ENCODE results near the gene ERICH3.
"Not testable (repeated sequence)": the region's sequence is repeated elsewhere in the genome, so short reads cannot be mapped to it uniquely, and the experiment has no call there.

The ERICH3 gene

DNA sequence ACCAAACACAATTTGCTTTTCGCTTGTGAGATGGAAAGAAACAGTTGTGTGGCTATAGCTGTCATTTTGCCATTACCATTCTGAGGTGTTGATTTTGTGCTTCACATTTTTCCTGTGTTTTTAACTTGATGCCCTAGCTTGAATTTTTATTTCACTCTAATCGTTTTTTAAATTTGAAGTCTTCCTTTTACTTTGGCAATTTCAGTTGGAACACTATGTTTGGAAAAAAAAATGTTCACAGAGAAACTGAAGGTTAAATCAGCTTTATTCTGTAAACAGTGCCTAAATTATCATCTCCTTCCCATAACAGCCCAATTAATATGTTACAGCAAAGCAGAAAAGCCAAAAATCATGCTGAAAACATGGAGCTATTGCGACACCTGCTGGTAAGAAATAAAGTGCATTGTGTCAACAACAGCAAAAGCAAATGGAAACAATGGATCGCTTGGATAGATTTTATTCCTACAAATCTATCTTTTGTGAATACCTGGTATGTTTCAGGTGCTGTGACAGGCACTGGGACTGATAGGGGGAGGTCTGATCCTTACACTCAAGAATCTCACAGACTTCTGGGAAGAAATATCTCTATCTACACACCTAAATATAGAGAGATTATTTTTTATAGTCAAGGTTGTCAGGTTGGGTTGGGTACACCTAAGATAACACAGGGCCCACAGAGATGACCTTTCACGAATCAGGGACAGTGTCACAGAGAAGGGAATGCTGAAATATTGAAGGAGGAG lies 16.2 kb upstream of the ERICH3 start:
- H3K4me3 Mint-ChIP-seq: no peak overlapping the region
- H3K27me3 Mint-ChIP-seq: peaks cover 22% of the 10 kb centered on the region
- ATAC-seq (no peak), DNase-seq (peak; percentile 22 to 42)
- H3K9me3 Mint-ChIP-seq: no peaks in the 10 kb centered on the region
- peak overlapping the region in 1 of 2 donors; percentile 66 for H3K27ac Mint-ChIP-seq
- no peaks in the 10 kb centered on the region for H3K4me1 Mint-ChIP-seq

GRCh38 chr1:74686928-74687327 lies 13.3 kb upstream of the ERICH3 start:
- no peak overlapping the region for H3K27ac Mint-ChIP-seq
- no peaks in the 10 kb centered on the region for H3K9me3 Mint-ChIP-seq
- H3K4me1 Mint-ChIP-seq: no peaks in the 10 kb centered on the region
- no peak for ATAC-seq
- no peak for DNase-seq
- no peak overlapping the region for H3K4me3 Mint-ChIP-seq
- peaks cover 22% of the 10 kb centered on the region for H3K27me3 Mint-ChIP-seq

DNA sequence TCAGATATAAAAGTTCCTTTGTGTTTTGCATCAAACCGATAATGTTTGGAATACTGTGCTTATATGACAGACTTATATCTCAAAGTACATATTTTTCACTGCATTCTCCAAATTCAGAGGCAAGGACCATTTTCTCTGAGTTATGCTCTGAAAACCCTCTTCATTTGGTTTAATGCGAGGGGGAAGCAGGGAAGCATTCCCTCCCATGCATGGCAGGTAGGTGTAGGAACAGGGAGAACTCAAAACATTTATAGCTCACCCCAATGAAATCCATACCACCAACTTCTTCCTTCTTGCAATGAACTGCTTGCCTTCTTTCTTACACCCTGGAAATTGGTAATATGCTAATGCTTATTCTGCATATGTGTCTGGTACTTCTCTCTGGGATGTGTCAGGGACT lies 10.7 kb upstream of the ERICH3 start:
- H3K27ac Mint-ChIP-seq: no peak overlapping the region
- no peak overlapping the region for H3K4me3 Mint-ChIP-seq

DNA sequence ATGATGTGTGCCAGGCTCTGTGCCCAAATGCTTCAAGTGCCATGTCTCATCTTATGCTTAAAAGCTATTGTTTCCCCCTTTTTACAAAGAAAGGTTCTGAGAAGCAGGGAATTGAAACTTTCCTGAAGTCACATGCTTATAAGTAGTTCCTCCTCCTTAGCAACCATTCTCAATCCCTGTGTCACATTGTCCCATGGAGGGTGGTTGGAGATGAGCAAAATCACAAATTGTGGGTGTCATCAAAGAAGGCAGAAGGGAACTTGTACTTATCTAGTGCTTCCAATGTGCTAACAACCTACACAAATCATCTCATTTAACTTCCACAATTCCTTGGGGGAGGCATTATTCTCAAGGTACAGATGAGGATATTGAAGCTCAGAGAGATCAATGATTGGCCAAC lies 10.1 kb upstream of the ERICH3 start:
- Mint-ChIP-seq H3K27me3 (peaks cover 12% of the 10 kb centered on the region), H3K4me1 (no peaks in the 10 kb centered on the region), H3K27ac (no peak overlapping the region), H3K4me3 (no peak overlapping the region), H3K9me3 (no peaks in the 10 kb centered on the region)
- DNase-seq (no peak), ATAC-seq (no peak)

More for the DNA sequence above, 10.7 kb upstream of the ERICH3 start:
- ATAC-seq (no peak), DNase-seq (no peak)
- Mint-ChIP-seq H3K27me3 (peaks cover 13% of the 10 kb centered on the region), H3K9me3 (no peaks in the 10 kb centered on the region), H3K4me1 (no peaks in the 10 kb centered on the region)

GRCh38 chr1:74681851-74682250 lies 8.3 kb upstream of the ERICH3 start:
- Mint-ChIP-seq H3K27ac (no peak overlapping the region), H3K4me1 (no peaks in the 10 kb centered on the region)

GRCh38 chr1:74681449-74681848 lies 7.9 kb upstream of the ERICH3 start:
- H3K9me3 Mint-ChIP-seq: no peaks in the 10 kb centered on the region
- no peak overlapping the region for H3K27ac Mint-ChIP-seq
- H3K4me1 Mint-ChIP-seq: no peaks in the 10 kb centered on the region
- no peak overlapping the region for H3K4me3 Mint-ChIP-seq
- DNase-seq (no peak), ATAC-seq (no peak)
- peaks cover 12% of the 10 kb centered on the region for H3K27me3 Mint-ChIP-seq

More at GRCh38 chr1:74681851-74682250, 8.3 kb upstream of the ERICH3 start:
- no peaks in the 10 kb centered on the region for H3K9me3 Mint-ChIP-seq
- no peak for DNase-seq
- peaks cover 12% of the 10 kb centered on the region for H3K27me3 Mint-ChIP-seq
- H3K4me3 Mint-ChIP-seq: no peak overlapping the region
- no peak for ATAC-seq

GRCh38 chr1:74681001-74681400 lies 7.4 kb upstream of the ERICH3 start:
- Mint-ChIP-seq H3K9me3 (no peaks in the 10 kb centered on the region), H3K27me3 (peaks cover 9% of the 10 kb centered on the region), H3K4me3 (no peak overlapping the region), H3K27ac (no peak overlapping the region), H3K4me1 (no peaks in the 10 kb centered on the region)
- ATAC-seq: no peak
- no peak for DNase-seq

DNA sequence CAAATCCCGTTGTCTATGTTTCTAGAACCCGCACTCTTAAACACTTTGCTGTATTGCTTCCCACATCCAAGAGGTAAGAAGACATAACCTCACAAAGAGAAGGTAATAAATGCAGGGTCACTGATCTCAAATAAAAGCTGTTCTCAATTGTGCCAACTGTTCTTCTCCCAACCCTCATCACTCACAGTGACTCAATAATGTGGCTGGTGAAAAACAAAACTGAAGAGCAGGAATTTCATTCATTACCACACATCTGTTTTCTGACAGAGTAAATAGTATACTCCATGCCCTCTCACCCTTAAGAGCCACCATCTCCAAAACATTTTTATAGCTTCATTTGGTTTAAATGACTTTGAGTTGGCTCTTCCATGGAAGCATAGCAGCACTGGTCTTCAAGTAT lies 6.2 kb upstream of the ERICH3 start:
- ATAC-seq (no peak), DNase-seq (no peak)
- Mint-ChIP-seq H3K4me3 (no peak overlapping the region), H3K27me3 (peaks cover 11% of the 10 kb centered on the region), H3K4me1 (no peaks in the 10 kb centered on the region), H3K9me3 (no peaks in the 10 kb centered on the region), H3K27ac (no peak overlapping the region)

DNA sequence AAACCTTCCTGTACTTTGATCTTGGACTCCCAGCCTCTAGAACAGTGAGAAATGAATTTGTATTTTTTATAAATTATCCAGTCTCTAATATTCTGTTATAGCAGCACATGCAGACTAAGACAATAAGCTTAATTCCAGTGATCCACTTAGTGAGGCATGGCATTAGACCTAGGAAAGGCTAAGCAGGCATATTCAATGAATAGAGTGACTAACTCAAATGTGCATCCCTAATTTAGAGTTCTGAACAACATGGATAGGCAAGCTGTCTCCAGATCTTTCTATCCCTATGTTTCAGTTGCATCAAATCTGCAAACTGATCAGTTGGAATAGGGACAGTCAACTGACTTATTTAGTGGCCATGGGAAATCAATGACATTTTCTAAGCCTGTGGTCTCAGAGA lies 4.3 kb upstream of the ERICH3 start:
- Mint-ChIP-seq H3K9me3 (no peaks in the 10 kb centered on the region), H3K4me3 (no peak overlapping the region), H3K27ac (no peak overlapping the region), H3K27me3 (peaks cover 30% of the 10 kb centered on the region), H3K4me1 (peaks cover 7% of the 10 kb centered on the region)
- ATAC-seq (no peak), DNase-seq (no peak)

GRCh38 chr1:74674278-74675048 lies 871 bp upstream of the ERICH3 start:
- no peak for DNase-seq
- no peak overlapping the region for H3K27ac Mint-ChIP-seq
- no peak overlapping the region for H3K4me3 Mint-ChIP-seq
- H3K4me1 Mint-ChIP-seq: peaks cover 7% of the 10 kb centered on the region
- ATAC-seq: no peak
- peaks cover 6 to 10% of the 10 kb centered on the region in 2 donors for H3K9me3 Mint-ChIP-seq
- peaks cover 45% of the 10 kb centered on the region for H3K27me3 Mint-ChIP-seq

DNA sequence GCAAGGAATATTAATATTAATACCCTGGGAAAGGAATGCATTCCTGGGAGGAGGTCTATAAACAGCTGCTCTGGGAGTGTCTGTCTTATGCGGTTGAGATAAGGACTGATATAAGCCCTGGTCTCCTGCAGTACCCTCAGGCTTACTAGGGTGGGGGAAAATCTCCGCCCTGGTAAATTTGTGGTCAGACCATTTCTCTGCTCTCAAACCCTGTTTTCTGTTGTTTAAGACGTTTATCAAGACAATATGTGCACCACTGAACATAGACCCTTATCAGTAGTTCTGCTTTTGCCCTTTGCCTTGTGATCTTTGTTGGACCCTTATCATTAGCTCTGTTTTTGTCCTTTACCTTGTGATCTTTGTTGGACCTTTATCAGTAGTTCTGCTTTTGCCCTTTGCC lies 2.7 kb downstream of the ERICH3 start:
- not testable (repeated sequence) for H3K27ac Mint-ChIP-seq, H3K4me3 Mint-ChIP-seq, H3K9me3 Mint-ChIP-seq, ATAC-seq, DNase-seq, H3K4me1 Mint-ChIP-seq
- H3K27me3 Mint-ChIP-seq: peaks cover 59% of the 10 kb centered on the region

DNA sequence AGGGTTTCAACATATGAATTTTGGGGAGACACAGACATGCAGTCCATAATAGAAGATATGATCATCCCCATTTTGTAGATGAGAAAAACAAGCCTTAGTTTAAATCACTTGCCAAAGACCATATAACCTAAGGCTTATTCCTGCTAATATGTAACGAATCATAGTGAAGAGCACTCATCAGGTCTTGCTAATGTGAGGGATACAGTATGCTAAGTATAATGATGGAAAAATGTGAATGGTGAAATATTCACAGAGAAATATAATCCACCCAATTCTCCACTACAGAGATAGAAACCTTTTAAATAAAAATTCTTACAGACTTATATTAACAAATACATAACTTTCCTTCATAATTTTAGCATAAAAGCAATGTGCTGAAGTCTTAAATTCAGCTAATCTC lies 18.9 kb downstream of the ERICH3 start:
- DNase-seq (no peak), ATAC-seq (no peak)
- Mint-ChIP-seq H3K9me3 (peaks cover 4 to 12% of the 10 kb centered on the region in 2 donors), H3K27me3 (peaks cover 18% of the 10 kb centered on the region), H3K27ac (no peak overlapping the region), H3K4me1 (no peaks in the 10 kb centered on the region), H3K4me3 (no peak overlapping the region)

GRCh38 chr1:74652711-74653139 lies 20.9 kb downstream of the ERICH3 start:
- peak; percentile 9 for ATAC-seq
- no peak overlapping the region for H3K27ac Mint-ChIP-seq
- no peak for DNase-seq

GRCh38 chr1:74650561-74650960 lies 23.0 kb downstream of the ERICH3 start:
- H3K27ac Mint-ChIP-seq: no peak overlapping the region
- ATAC-seq (no peak), DNase-seq (no peak)
- H3K27me3 Mint-ChIP-seq: peaks cover 5% of the 10 kb centered on the region
- no peaks in the 10 kb centered on the region for H3K9me3 Mint-ChIP-seq
- H3K4me3 Mint-ChIP-seq: no peak overlapping the region
- no peaks in the 10 kb centered on the region for H3K4me1 Mint-ChIP-seq

More at GRCh38 chr1:74652711-74653139, 20.9 kb downstream of the ERICH3 start:
- H3K9me3 Mint-ChIP-seq: no peaks in the 10 kb centered on the region
- H3K4me3 Mint-ChIP-seq: no peak overlapping the region
- no peaks in the 10 kb centered on the region for H3K4me1 Mint-ChIP-seq
- H3K27me3 Mint-ChIP-seq: peaks cover 6% of the 10 kb centered on the region

GRCh38 chr1:74641876-74642275 lies 31.7 kb downstream of the ERICH3 start:
- H3K9me3 Mint-ChIP-seq: no peaks in the 10 kb centered on the region
- no peak overlapping the region for H3K27ac Mint-ChIP-seq
- ATAC-seq: no peak
- H3K4me3 Mint-ChIP-seq: no peak overlapping the region
- DNase-seq: no peak
- no peaks in the 10 kb centered on the region for H3K4me1 Mint-ChIP-seq
- H3K27me3 Mint-ChIP-seq: peaks cover 15% of the 10 kb centered on the region

- H3K9me3 Mint-ChIP-seq: no peaks in the 10 kb centered on the region
- no peaks in the 10 kb centered on the region for H3K4me1 Mint-ChIP-seq
- ATAC-seq: no peak
- peaks cover 15% of the 10 kb centered on the region for H3K27me3 Mint-ChIP-seq
- no peak overlapping the region for H3K27ac Mint-ChIP-seq
- H3K4me3 Mint-ChIP-seq: no peak overlapping the region
- DNase-seq: no peak
These were observed 32.4 kb downstream of the ERICH3 start for GRCh38 chr1:74641161-74641560.
